Smooth muscle cell (in vitro differentiated cells): Measurements from ENCODE around the gene CREB1. TPM values are rescaled to one million over a fixed set of nuclear protein-coding genes. Genes with fewer than 3 reads are reported as not detected.

Source experiments
- DNase-seq: peaks from one replicate; lab custom pipeline; 2025; ENCODE audit not compliant: unreplicated experiment; lab: John Stamatoyannopoulos, UW
- H2AFZ ChIP-seq: fragments of 200-600 bp; sonication (generic); 2 replicates; pipeline ENCODE4 v1.6.0; 2016; ENCODE audit warnings: antibody characterized with exemption, low read depth, mild to moderate bottlenecking
- H3F3A ChIP-seq: fragments of 200-600 bp; sonication (generic); 2 replicates; pipeline ENCODE4 v1.6.0; 2017; ENCODE audit warnings: antibody characterized with exemption, low read depth
- H3K27ac ChIP-seq: fragments of 200-600 bp; sonication (generic); 2 replicates; pipeline ENCODE4 v1.5.1; 2016; ENCODE audit warnings: low read depth, mild to moderate bottlenecking
- H3K27me3 ChIP-seq: fragments of 200-600 bp; sonication (generic); 2 replicates; pipeline ENCODE4 v1.6.1; 2016; ENCODE audit warnings: low read depth, mild to moderate bottlenecking
- H3K36me3 ChIP-seq: fragments of 200-600 bp; sonication (generic); 2 replicates; pipeline ENCODE4 v1.5.1; 2016; ENCODE audit warnings: low read depth
- H3K4me1 ChIP-seq: fragments of 200-600 bp; sonication (generic); 2 replicates; pipeline ENCODE4 v1.5.1; 2016; ENCODE audit warnings: low read depth
- H3K4me2 ChIP-seq: fragments of 200-600 bp; sonication (generic); 2 replicates; pipeline ENCODE4 v1.6.0; 2016; ENCODE audit warnings: mild to moderate bottlenecking
- H3K4me3 ChIP-seq: fragments of 200-600 bp; sonication (generic); 2 replicates; pipeline ENCODE4 v1.5.1; 2016; ENCODE audit warnings: mild to moderate bottlenecking
- H3K79me2 ChIP-seq: fragments of 200-600 bp; sonication (generic); 2 replicates; pipeline ENCODE4 v1.6.0; 2016; ENCODE audit warnings: low read depth, mild to moderate bottlenecking
- H3K9ac ChIP-seq: fragments of 200-600 bp; sonication (generic); 2 replicates; pipeline ENCODE4 v1.6.0; 2016; ENCODE audit warnings: low read depth
- H3K9me3 ChIP-seq: fragments of 200-600 bp; sonication (generic); replicated peaks from 2 replicates; pipeline ENCODE4 v1.5.1; 2016; ENCODE audit warnings: low read depth
- H4K20me1 ChIP-seq: fragments of 200-600 bp; sonication (generic); 2 replicates; pipeline ENCODE4 v1.6.0; 2016; ENCODE audit warnings: low read depth
- WGBS: methylation state at CpG from one replicate; pipeline ENCODE4 v1.1.7; 2016; ENCODE audit warnings: low lambda C conversion rate; 5-methylcytosine and 5-hydroxymethylcytosine counted together
- polyA plus RNA-seq: library from polyadenylated mRNA; unstranded; fragments of >200 nt; fragmentation: Nextera tagmentation; extraction: Ambion mirVana; gene quantifications from 2 replicates; pipeline ENCODE4 v1.2.1, GENCODE V29; 2016
- total RNA-seq: library from RNA; depleted of rRNA; stranded (reverse); fragments of >200 nt; gene quantifications from 2 replicates; pipeline ENCODE4 v1.2.3, GENCODE V29; 2014
- TF ChIP-seq, protein P1 (sequence below): fragments of 200-600 bp; sonication (generic); IDR thresholded peaks from 2 replicates; pipeline ENCODE4 v1.5.1; 2017; ENCODE audit warnings: borderline replicate concordance, mild to moderate bottlenecking, antibody characterized with exemption; ENCODE audit not compliant: insufficient read depth, poor library complexity, severe bottlenecking

The CREB1 gene
- total and polyA plus RNA-seq, 2 experiments from 2014 or later: 19.0 to 67.6 TPM

DNA sequence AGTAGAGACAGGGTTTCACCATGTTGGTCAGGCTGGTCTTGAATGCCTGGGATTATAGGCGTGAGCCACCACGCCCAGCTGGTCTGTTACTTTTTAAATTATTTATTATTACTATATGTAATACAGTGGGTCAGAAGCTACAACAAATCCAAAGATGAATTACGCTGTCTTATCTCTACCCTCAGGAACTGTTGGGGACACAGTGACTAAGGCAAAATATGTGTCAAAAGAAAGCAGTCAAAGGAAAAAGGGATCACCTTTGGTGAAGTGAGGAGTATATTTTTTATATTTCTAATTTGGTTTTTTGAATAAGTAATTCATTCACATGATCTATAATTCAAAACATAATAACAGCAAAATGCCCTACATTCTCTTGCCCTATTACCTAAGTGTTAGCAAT is 4.7 kb downstream of the CREB1 start:
- no peak overlapping the region for H3K27ac ChIP-seq
- DNase-seq: no peak
- no peak overlapping the region for H3K9ac ChIP-seq
- no peaks in the 10 kb centered on the region for H3K9me3 ChIP-seq
- no peak overlapping the region for H3K4me2 ChIP-seq
- 90% methylated on average over 3 of the region's 3 CpGs for WGBS
- H3F3A ChIP-seq: peaks cover 6% of the 10 kb centered on the region
- TF ChIP-seq, protein P1, sequence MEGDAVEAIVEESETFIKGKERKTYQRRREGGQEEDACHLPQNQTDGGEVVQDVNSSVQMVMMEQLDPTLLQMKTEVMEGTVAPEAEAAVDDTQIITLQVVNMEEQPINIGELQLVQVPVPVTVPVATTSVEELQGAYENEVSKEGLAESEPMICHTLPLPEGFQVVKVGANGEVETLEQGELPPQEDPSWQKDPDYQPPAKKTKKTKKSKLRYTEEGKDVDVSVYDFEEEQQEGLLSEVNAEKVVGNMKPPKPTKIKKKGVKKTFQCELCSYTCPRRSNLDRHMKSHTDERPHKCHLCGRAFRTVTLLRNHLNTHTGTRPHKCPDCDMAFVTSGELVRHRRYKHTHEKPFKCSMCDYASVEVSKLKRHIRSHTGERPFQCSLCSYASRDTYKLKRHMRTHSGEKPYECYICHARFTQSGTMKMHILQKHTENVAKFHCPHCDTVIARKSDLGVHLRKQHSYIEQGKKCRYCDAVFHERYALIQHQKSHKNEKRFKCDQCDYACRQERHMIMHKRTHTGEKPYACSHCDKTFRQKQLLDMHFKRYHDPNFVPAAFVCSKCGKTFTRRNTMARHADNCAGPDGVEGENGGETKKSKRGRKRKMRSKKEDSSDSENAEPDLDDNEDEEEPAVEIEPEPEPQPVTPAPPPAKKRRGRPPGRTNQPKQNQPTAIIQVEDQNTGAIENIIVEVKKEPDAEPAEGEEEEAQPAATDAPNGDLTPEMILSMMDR: no peak
- H4K20me1 ChIP-seq: peaks cover 88% of the 10 kb centered on the region
- peaks cover 89% of the 10 kb centered on the region for H3K79me2 ChIP-seq
- no peaks in the 10 kb centered on the region for H3K36me3 ChIP-seq
- no peaks in the 10 kb centered on the region for H3K27me3 ChIP-seq
- no peak overlapping the region for H2AFZ ChIP-seq
- H3K4me1 ChIP-seq: peaks cover 23% of the 10 kb centered on the region
- no peak overlapping the region for H3K4me3 ChIP-seq

DNA sequence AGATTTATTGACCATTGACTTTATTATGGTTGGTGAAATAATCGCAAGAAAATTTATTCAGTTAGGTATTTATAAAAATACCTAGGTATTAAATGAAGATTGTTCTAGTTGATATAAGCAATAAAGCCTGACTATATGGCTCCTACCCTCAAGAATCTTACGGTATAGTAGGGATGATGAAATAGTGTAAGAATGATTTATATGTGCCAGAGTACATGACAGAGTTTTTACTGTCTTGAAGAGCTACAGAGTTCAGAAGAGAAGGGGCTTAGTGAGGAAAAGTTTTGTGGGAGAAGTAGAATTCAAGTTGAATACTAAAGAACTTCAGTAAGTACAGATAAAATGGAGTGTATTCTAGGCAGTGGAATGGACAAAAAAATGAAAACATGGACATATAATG is 9.7 kb downstream of the CREB1 start:
- H3K4me2 ChIP-seq: no peak overlapping the region
- no peaks in the 10 kb centered on the region for H3F3A ChIP-seq
- no peaks in the 10 kb centered on the region for H3K27me3 ChIP-seq
- no peak for DNase-seq
- 69% methylated on average over 2 of the region's 2 CpGs for WGBS
- H3K9me3 ChIP-seq: no peaks in the 10 kb centered on the region
- H4K20me1 ChIP-seq: peaks cover 97% of the 10 kb centered on the region
- peaks cover 99% of the 10 kb centered on the region for H3K79me2 ChIP-seq
- no peak overlapping the region for H2AFZ ChIP-seq
- H3K27ac ChIP-seq: peak overlapping the region; percentile 18
- no peaks in the 10 kb centered on the region for H3K4me1 ChIP-seq
- no peaks in the 10 kb centered on the region for H3K36me3 ChIP-seq
- TF ChIP-seq, protein P1: no peak
- no peak overlapping the region for H3K9ac ChIP-seq
- no peak overlapping the region for H3K4me3 ChIP-seq

DNA sequence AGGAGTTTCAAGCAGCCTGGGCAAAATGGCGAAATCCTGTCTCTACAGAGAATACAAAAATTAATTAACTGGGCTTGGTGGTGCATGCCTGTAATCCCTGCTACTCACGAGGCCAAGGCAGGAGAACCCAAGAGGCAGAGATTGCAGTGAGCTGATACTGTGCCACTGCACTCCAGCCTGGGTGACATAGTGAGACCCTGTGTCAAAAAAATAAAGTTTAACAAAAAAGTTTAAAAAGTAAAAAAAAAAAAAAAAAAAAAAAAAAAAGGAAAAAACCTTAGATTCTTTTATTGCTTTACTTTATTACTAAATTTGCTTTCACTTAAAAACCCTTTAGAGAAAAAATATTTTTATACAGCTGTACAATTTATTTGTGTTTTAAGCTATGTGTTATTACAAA is 10.7 kb downstream of the CREB1 start:
- H3K4me3 ChIP-seq: no peak overlapping the region
- H3K79me2 ChIP-seq: peaks cover 99% of the 10 kb centered on the region
- H3K9me3 ChIP-seq: no peaks in the 10 kb centered on the region
- no peaks in the 10 kb centered on the region for H3K36me3 ChIP-seq
- peaks cover 97% of the 10 kb centered on the region for H4K20me1 ChIP-seq
- no peak overlapping the region for H3K27ac ChIP-seq
- WGBS: 88% methylated on average over 2 of the region's 2 CpGs
- H3K27me3 ChIP-seq: no peaks in the 10 kb centered on the region
- no peak overlapping the region for H3K4me2 ChIP-seq
- DNase-seq: no peak
- H2AFZ ChIP-seq: no peak overlapping the region
- no peaks in the 10 kb centered on the region for H3K4me1 ChIP-seq
- H3K9ac ChIP-seq: no peak overlapping the region
- TF ChIP-seq, protein P1: no peak
- no peaks in the 10 kb centered on the region for H3F3A ChIP-seq

DNA sequence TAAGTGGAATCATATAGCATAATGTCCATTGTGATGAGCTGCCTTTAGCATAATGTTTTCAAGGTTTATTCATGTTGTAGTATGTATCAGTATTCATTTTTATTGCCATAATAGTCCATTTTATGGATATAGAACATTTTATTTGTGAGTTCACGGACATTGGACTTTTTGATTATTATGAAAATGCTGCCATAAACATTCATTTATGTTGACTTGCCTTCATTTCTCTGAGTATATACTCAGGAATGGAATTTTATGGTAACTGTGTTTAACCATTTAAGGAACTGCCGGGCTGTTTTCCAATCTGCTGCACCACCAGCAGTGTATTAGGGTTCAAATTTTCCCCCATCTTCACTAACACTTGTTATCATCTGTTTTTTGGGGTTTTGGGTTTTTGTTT is 12.2 kb downstream of the CREB1 start:
- H2AFZ ChIP-seq: no peak overlapping the region
- H3K9me3 ChIP-seq: no peaks in the 10 kb centered on the region
- 100% methylated on average over 2 of the region's 2 CpGs for WGBS
- no peak overlapping the region for H3K9ac ChIP-seq
- H3K36me3 ChIP-seq: no peaks in the 10 kb centered on the region
- H3K27ac ChIP-seq: no peak overlapping the region
- no peak overlapping the region for H3K4me3 ChIP-seq
- H3K4me2 ChIP-seq: no peak overlapping the region
- H4K20me1 ChIP-seq: peaks cover 98% of the 10 kb centered on the region
- no peaks in the 10 kb centered on the region for H3F3A ChIP-seq
- peaks cover 99% of the 10 kb centered on the region for H3K79me2 ChIP-seq
- DNase-seq: no peak
- TF ChIP-seq, protein P1: no peak
- no peaks in the 10 kb centered on the region for H3K27me3 ChIP-seq
- no peaks in the 10 kb centered on the region for H3K4me1 ChIP-seq
